IPS-15b (cell line): ENCODE data around the gene RNPS1.

ENCODE experiments used
- H3K27me3 ChIP-seq: one replicate; pipeline ENCODE4 v1.6.1; 2013; ENCODE audit warnings: low read length; ENCODE audit not compliant: control insufficient read depth, insufficient read depth
- H3K36me3 ChIP-seq: one replicate; pipeline ENCODE4 v1.6.1; 2013; ENCODE audit warnings: low read length; ENCODE audit not compliant: control insufficient read depth, insufficient read depth
- H3K4me1 ChIP-seq: one replicate; pipeline ENCODE4 v1.6.1; 2013; ENCODE audit warnings: mild to moderate bottlenecking, low read length; ENCODE audit not compliant: control insufficient read depth, insufficient read depth
- H3K4me3 ChIP-seq: one replicate; pipeline ENCODE4 v1.5.1; 2013; ENCODE audit warnings: low read depth, low read length
- H3K9ac ChIP-seq: one replicate; pipeline ENCODE4 v1.6.1; 2013; ENCODE audit warnings: low read depth, mild to moderate bottlenecking, low read length
- H3K9me3 ChIP-seq: one replicate; pipeline ENCODE4 v1.6.1; 2013; ENCODE audit warnings: mild to moderate bottlenecking, low read length; ENCODE audit not compliant: control insufficient read depth, insufficient read depth

Gene RNPS1

GRCh38 chr16:2289282-2289681, 21.4 kb upstream of the RNPS1 start:
- Histone ChIP-seq H3K9me3 (no peaks in the 10 kb centered on the region), H3K4me1 (no peaks in the 10 kb centered on the region), H3K36me3 (no peaks in the 10 kb centered on the region), H3K27me3 (no peaks in the 10 kb centered on the region), H3K4me3 (no peak overlapping the region), H3K9ac (no peak overlapping the region)

- H3K4me3 ChIP-seq = no peak overlapping the region
- H3K9ac ChIP-seq = no peak overlapping the region
- no peaks in the 10 kb centered on the region for H3K36me3 ChIP-seq
- no peaks in the 10 kb centered on the region for H3K4me1 ChIP-seq
- no peaks in the 10 kb centered on the region for H3K27me3 ChIP-seq
- no peaks in the 10 kb centered on the region for H3K9me3 ChIP-seq
These were observed 20.8 kb upstream of the RNPS1 start for GRCh38 chr16:2288726-2289125.

- H3K4me1 ChIP-seq = no peaks in the 10 kb centered on the region
- H3K4me3 ChIP-seq = no peak overlapping the region
- no peaks in the 10 kb centered on the region for H3K27me3 ChIP-seq
- H3K9me3 ChIP-seq = no peaks in the 10 kb centered on the region
- H3K36me3 ChIP-seq = no peaks in the 10 kb centered on the region
- no peak overlapping the region for H3K9ac ChIP-seq
These were observed 20.1 kb upstream of the RNPS1 start for GRCh38 chr16:2287916-2288547.

- H3K9ac ChIP-seq = no peak overlapping the region
- no peak overlapping the region for H3K4me3 ChIP-seq
- no peaks in the 10 kb centered on the region for H3K4me1 ChIP-seq
- no peaks in the 10 kb centered on the region for H3K9me3 ChIP-seq
- H3K36me3 ChIP-seq = no peaks in the 10 kb centered on the region
- H3K27me3 ChIP-seq = no peaks in the 10 kb centered on the region
These were observed 18.6 kb upstream of the RNPS1 start for GRCh38 chr16:2286550-2286949.

- Histone ChIP-seq H3K4me3 (no peak overlapping the region), H3K9ac (no peak overlapping the region), H3K4me1 (no peaks in the 10 kb centered on the region), H3K9me3 (no peaks in the 10 kb centered on the region), H3K36me3 (no peaks in the 10 kb centered on the region), H3K27me3 (no peaks in the 10 kb centered on the region)
These were observed 17.8 kb upstream of the RNPS1 start for GRCh38 chr16:2285731-2286191.

- Histone ChIP-seq H3K9me3 (no peaks in the 10 kb centered on the region), H3K4me1 (no peaks in the 10 kb centered on the region), H3K4me3 (no peak overlapping the region), H3K9ac (no peak overlapping the region), H3K27me3 (no peaks in the 10 kb centered on the region), H3K36me3 (no peaks in the 10 kb centered on the region)
These were observed 17.1 kb upstream of the RNPS1 start for GRCh38 chr16:2284797-2285576.

GRCh38 chr16:2284001-2284770, 16.3 kb upstream of the RNPS1 start:
- H3K36me3 ChIP-seq = no peaks in the 10 kb centered on the region
- H3K9me3 ChIP-seq = no peaks in the 10 kb centered on the region
- H3K27me3 ChIP-seq = no peaks in the 10 kb centered on the region
- H3K4me3 ChIP-seq = no peak overlapping the region
- no peaks in the 10 kb centered on the region for H3K4me1 ChIP-seq
- no peak overlapping the region for H3K9ac ChIP-seq

GRCh38 chr16:2282866-2283555, 15.1 kb upstream of the RNPS1 start:
- Histone ChIP-seq H3K9ac (no peak overlapping the region), H3K27me3 (no peaks in the 10 kb centered on the region), H3K4me1 (no peaks in the 10 kb centered on the region), H3K36me3 (no peaks in the 10 kb centered on the region), H3K4me3 (no peak overlapping the region), H3K9me3 (no peaks in the 10 kb centered on the region)

- no peaks in the 10 kb centered on the region for H3K9me3 ChIP-seq
- no peak overlapping the region for H3K9ac ChIP-seq
- no peaks in the 10 kb centered on the region for H3K27me3 ChIP-seq
- H3K4me1 ChIP-seq = no peaks in the 10 kb centered on the region
- H3K4me3 ChIP-seq = no peak overlapping the region
- no peaks in the 10 kb centered on the region for H3K36me3 ChIP-seq
These were observed 14.3 kb upstream of the RNPS1 start for GRCh38 chr16:2282262-2282661.

GRCh38 chr16:2280981-2281542, 13.1 kb upstream of the RNPS1 start:
- Histone ChIP-seq H3K4me1 (no peaks in the 10 kb centered on the region), H3K27me3 (no peaks in the 10 kb centered on the region), H3K9me3 (no peaks in the 10 kb centered on the region), H3K9ac (no peak overlapping the region), H3K4me3 (no peak overlapping the region), H3K36me3 (no peaks in the 10 kb centered on the region)

GRCh38 chr16:2280461-2280860, 12.5 kb upstream of the RNPS1 start:
- H3K9me3 ChIP-seq = no peaks in the 10 kb centered on the region
- H3K36me3 ChIP-seq = no peaks in the 10 kb centered on the region
- no peak overlapping the region for H3K9ac ChIP-seq
- H3K4me1 ChIP-seq = no peaks in the 10 kb centered on the region
- no peak overlapping the region for H3K4me3 ChIP-seq
- H3K27me3 ChIP-seq = no peaks in the 10 kb centered on the region
